Measurements from ENCODE around the gene NT5DC1. TPM values are rescaled to one million over a fixed set of nuclear protein-coding genes. Genes with fewer than 3 reads are reported as not detected.
A peak's percentile ranks its signal among the peaks of the same experiment; 100 is the strongest.

Gene NT5DC1
- total RNA-seq, 1 donor from 2014 or later, result 3.4 TPM

GRCh38 chr6:116078945-116079344 lies 21.7 kb upstream of the NT5DC1 start:
- Histone ChIP-seq H3K36me3 (ENCODE audit: control insufficient read depth, insufficient read depth, low read length) (no peaks in the 10 kb centered on the region), H3K27me3 (ENCODE audit: control insufficient read depth, insufficient read depth, low read length) (no peaks in the 10 kb centered on the region), H3K4me3 (ENCODE audit: low read depth, low read length) (no peak overlapping the region)
- FAIRE-seq (no peak), DNase-seq (ENCODE audit: low read depth) (no peak)
- TF ChIP-seq, protein P1, sequence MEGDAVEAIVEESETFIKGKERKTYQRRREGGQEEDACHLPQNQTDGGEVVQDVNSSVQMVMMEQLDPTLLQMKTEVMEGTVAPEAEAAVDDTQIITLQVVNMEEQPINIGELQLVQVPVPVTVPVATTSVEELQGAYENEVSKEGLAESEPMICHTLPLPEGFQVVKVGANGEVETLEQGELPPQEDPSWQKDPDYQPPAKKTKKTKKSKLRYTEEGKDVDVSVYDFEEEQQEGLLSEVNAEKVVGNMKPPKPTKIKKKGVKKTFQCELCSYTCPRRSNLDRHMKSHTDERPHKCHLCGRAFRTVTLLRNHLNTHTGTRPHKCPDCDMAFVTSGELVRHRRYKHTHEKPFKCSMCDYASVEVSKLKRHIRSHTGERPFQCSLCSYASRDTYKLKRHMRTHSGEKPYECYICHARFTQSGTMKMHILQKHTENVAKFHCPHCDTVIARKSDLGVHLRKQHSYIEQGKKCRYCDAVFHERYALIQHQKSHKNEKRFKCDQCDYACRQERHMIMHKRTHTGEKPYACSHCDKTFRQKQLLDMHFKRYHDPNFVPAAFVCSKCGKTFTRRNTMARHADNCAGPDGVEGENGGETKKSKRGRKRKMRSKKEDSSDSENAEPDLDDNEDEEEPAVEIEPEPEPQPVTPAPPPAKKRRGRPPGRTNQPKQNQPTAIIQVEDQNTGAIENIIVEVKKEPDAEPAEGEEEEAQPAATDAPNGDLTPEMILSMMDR (IDR thresholded peaks at IDR 0.05; ENCODE audit: insufficient read depth, low read length, severe bottlenecking), result no peak

DNA sequence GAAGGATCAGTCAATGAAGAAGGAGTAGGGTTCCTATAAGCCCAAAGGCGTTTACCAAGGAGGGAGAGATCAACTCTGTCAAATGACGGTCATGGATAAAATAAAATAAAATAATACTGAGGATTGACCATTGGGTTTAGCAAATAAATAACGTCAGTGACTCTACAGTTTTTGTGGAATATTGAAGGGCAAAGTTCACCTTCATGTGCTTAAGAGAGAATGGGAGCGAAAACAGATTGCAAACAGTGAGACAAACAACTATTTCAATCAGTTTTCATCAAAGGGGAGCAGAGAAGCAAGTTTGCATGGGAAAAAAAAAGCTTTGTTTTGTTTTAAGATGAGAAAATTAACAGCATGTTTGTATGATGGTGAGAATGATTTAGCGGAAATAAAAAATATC lies 17.6 kb upstream of the NT5DC1 start:
- Histone ChIP-seq H3K36me3 (ENCODE audit: control insufficient read depth, insufficient read depth, low read length) (no peaks in the 10 kb centered on the region), H3K27me3 (ENCODE audit: control insufficient read depth, insufficient read depth, low read length) (no peaks in the 10 kb centered on the region), H3K4me3 (ENCODE audit: low read depth, low read length) (no peak overlapping the region)
- DNase-seq (ENCODE audit: low read depth), result no peak
- TF ChIP-seq, protein P1 (IDR thresholded peaks at IDR 0.05; ENCODE audit: insufficient read depth, low read length, severe bottlenecking), result no peak
- FAIRE-seq, result no peak

- no peak for FAIRE-seq
- no peaks in the 10 kb centered on the region for H3K36me3 ChIP-seq (ENCODE audit: control insufficient read depth, insufficient read depth, low read length)
Observed at GRCh38 chr6:116084284-116084683, 16.4 kb upstream of the NT5DC1 start.

GRCh38 chr6:116087437-116088027 lies 13.1 kb upstream of the NT5DC1 start:
- Histone ChIP-seq H3K4me3 (ENCODE audit: low read depth, low read length) (no peak overlapping the region), H3K36me3 (ENCODE audit: control insufficient read depth, insufficient read depth, low read length) (no peaks in the 10 kb centered on the region), H3K27me3 (ENCODE audit: control insufficient read depth, insufficient read depth, low read length) (no peaks in the 10 kb centered on the region)
- TF ChIP-seq, protein P1 (IDR thresholded peaks at IDR 0.05; ENCODE audit: insufficient read depth, low read length, severe bottlenecking), result no peak
- no peak for FAIRE-seq
- DNase-seq (ENCODE audit: low read depth), result peak; percentile 88

More at GRCh38 chr6:116084284-116084683, 16.4 kb upstream of the NT5DC1 start:
- TF ChIP-seq, protein P1 (IDR thresholded peaks at IDR 0.05; ENCODE audit: insufficient read depth, low read length, severe bottlenecking), result no peak
- DNase-seq (ENCODE audit: low read depth), result no peak
- Histone ChIP-seq H3K4me3 (ENCODE audit: low read depth, low read length) (no peak overlapping the region), H3K27me3 (ENCODE audit: control insufficient read depth, insufficient read depth, low read length) (no peaks in the 10 kb centered on the region)

DNA sequence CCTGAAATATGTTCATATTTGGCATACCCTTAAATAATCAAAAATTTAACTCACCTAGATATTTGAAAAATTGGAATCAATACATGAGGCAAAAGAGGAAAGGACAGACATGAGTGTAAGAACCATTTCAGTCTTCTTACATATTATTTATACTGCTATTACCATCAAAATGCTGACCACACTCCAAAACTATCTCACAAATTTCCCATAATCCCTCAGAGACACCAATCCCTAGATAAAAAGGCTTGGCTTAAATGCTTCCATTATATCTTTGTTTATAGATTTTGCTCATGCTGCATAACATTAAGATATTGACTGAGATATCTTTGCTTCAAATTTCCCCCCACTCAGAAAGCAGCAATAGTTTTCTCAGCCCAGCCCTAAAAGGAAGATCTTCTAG lies 11.7 kb upstream of the NT5DC1 start:
- no peaks in the 10 kb centered on the region for H3K36me3 ChIP-seq (ENCODE audit: control insufficient read depth, insufficient read depth, low read length)
- H3K27me3 ChIP-seq (ENCODE audit: control insufficient read depth, insufficient read depth, low read length), result no peaks in the 10 kb centered on the region
- TF ChIP-seq, protein P1 (IDR thresholded peaks at IDR 0.05; ENCODE audit: insufficient read depth, low read length, severe bottlenecking), result no peak
- no peak overlapping the region for H3K4me3 ChIP-seq (ENCODE audit: low read depth, low read length)
- no peak for FAIRE-seq
- DNase-seq (ENCODE audit: low read depth), result no peak

DNA sequence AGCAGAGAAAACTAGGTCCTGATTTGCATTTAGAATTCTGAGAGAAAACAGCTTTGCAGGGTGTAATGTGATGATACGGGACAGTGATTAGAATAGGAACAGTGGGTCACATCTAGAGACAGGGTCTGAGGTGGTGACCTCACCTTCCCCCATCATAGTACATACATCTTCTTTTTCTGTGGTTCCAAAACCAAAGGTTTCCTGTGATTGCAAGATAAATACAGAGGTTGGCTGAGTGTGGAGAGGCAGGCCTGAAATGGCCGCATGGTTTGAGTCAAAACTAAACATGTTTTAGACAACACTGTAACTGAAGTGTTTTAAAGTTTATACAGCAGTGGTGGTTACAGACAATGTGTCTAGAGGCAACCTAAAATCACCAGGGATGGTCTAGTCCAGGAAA lies 10.4 kb upstream of the NT5DC1 start:
- Histone ChIP-seq H3K36me3 (ENCODE audit: control insufficient read depth, insufficient read depth, low read length) (no peaks in the 10 kb centered on the region), H3K27me3 (ENCODE audit: control insufficient read depth, insufficient read depth, low read length) (no peaks in the 10 kb centered on the region), H3K4me3 (ENCODE audit: low read depth, low read length) (no peak overlapping the region)
- no peak for DNase-seq (ENCODE audit: low read depth)
- no peak for FAIRE-seq
- TF ChIP-seq, protein P1 (IDR thresholded peaks at IDR 0.05; ENCODE audit: insufficient read depth, low read length, severe bottlenecking), result no peak
